Adrenal gland (tissue), 5 donors: ENCODE measurements around the gene PRKCA.

Source experiments
- POLR2A ChIP-seq, 2 donors: fragments of 450-650 bp; IDR thresholded peaks; one replicate each; pipeline ENCODE4 v1.6.1; 2017; ENCODE audit warnings: antibody characterized with exemption in 2 of 2, mild to moderate bottlenecking in 2 of 2, moderate library complexity in 1 of 2
- TF ChIP-seq, protein P1 (sequence below), 6 experiments: fragments of 450-650 bp in 4 of 6; fragments of 200-600 bp in 2 of 6; sonication (generic) in 1 of 6; IDR thresholded peaks; 1 replicate in 5 of 6; 2 replicates in 1 of 6; pipeline versions ENCODE4 v1.5.1 to v1.8.0; 2016 to 2021; ENCODE audit warnings: antibody characterized with exemption in 6 of 6, mild to moderate bottlenecking in 2 of 6, moderate library complexity in 1 of 6
- donor health status: DM: no; HTN: no; CAD: no.

DNA sequence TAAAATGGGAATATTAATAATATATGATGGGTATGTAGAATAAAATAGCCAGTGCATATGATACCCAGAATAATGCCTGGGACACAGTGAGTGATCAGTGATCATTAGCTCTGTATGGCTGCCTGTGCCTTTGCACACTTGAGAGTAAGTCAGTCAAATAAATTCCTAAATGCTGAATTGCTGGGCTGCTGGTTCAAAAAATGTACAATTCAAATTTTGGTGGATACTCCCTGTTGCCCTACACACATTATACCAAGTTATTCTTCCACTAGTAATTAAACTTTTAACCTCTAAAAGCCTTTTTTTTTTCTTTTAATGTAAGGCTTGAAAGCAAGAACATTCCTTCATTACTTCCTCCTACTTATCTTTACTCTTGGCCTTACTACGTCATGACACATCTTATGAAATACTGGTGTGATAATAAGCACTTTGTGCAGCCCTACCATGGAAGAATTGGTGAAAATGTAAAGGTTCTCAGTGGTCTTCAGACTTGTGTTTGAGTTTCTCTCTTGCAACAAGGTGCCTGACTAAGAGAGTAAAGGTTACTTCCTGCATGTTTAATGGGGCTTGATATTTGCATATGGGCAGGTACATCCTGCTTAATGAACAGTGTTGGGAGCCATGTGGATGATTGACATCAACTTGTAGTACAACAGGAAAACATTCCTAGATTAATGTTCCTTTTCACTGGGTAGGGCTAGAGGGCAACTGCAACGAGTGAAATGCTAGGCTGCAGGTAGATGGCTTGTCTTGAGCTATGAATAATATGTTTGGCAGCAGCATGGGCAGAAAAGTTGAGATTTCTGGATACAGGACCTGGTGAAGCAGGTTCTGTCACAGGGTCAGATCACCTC lies 84.3 kb downstream of the PRKCA start:
- TF ChIP-seq, protein P1, sequence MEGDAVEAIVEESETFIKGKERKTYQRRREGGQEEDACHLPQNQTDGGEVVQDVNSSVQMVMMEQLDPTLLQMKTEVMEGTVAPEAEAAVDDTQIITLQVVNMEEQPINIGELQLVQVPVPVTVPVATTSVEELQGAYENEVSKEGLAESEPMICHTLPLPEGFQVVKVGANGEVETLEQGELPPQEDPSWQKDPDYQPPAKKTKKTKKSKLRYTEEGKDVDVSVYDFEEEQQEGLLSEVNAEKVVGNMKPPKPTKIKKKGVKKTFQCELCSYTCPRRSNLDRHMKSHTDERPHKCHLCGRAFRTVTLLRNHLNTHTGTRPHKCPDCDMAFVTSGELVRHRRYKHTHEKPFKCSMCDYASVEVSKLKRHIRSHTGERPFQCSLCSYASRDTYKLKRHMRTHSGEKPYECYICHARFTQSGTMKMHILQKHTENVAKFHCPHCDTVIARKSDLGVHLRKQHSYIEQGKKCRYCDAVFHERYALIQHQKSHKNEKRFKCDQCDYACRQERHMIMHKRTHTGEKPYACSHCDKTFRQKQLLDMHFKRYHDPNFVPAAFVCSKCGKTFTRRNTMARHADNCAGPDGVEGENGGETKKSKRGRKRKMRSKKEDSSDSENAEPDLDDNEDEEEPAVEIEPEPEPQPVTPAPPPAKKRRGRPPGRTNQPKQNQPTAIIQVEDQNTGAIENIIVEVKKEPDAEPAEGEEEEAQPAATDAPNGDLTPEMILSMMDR (IDR thresholded peaks at IDR 0.05), result no peak
- TF ChIP-seq POLR2A (IDR thresholded peaks at IDR 0.05), result no peak
